Chondrocyte (in vitro differentiated cells): ENCODE data around the gene ZNF248. TPM values are rescaled to one million over a fixed set of nuclear protein-coding genes. Genes with fewer than 3 reads are reported as not detected.

ENCODE experiments used
- DNase-seq: peaks from one replicate; pipeline ENCODE4 v3.0.0; 2021; ENCODE audit warnings: mixed read lengths, low spot score
- H3K27ac Mint-ChIP-seq: one replicate; pipeline ENCODE4 v1.8.0; 2021; ENCODE audit warnings: mild to moderate bottlenecking, moderate library complexity, mixed read lengths; ENCODE audit not compliant: unreplicated experiment
- H3K27me3 Mint-ChIP-seq: 2 replicates; pipeline ENCODE4 v1.8.0; 2021; ENCODE audit warnings: low read depth, mixed read lengths
- H3K36me3 Mint-ChIP-seq: 2 replicates; pipeline ENCODE4 v1.8.0; 2021; ENCODE audit warnings: low read depth, mixed read lengths
- H3K4me1 Mint-ChIP-seq: 2 replicates; pipeline ENCODE4 v1.8.0; 2021; ENCODE audit warnings: low read depth, mild to moderate bottlenecking, mixed read lengths
- H3K4me3 Mint-ChIP-seq: one replicate; pipeline ENCODE4 v1.8.0; 2021; ENCODE audit warnings: mild to moderate bottlenecking, moderate library complexity, mixed read lengths; ENCODE audit not compliant: unreplicated experiment
- H3K9me3 Mint-ChIP-seq: 2 replicates; pipeline ENCODE4 v1.8.0; 2021; ENCODE audit warnings: low read depth, mixed read lengths
- CTCF ChIP-seq: fragments of 200-600 bp; sonication (generic); IDR thresholded peaks from 2 replicates; pipeline ENCODE4 v1.5.0; 2021; ENCODE audit warnings: antibody characterized with exemption, mild to moderate bottlenecking, moderate library complexity
- total RNA-seq: library from RNA; stranded (reverse); gene quantifications from 3 replicates; pipeline ENCODE4 v1.2.1, GENCODE V29; 2021

ZNF248 gene
- total RNA-seq, 1 donor from 2014 or later, result 4.8 TPM

- Mint-ChIP-seq H3K36me3 (no peaks in the 10 kb centered on the region), H3K9me3 (peaks cover 42% of the 10 kb centered on the region), H3K4me3 (no peak overlapping the region), H3K27me3 (no peaks in the 10 kb centered on the region), H3K4me1 (no peaks in the 10 kb centered on the region), H3K27ac (no peak overlapping the region)
- no peak for DNase-seq
- TF ChIP-seq CTCF, result peak; percentile 37
Observed at GRCh38 chr10:37754538-37755323, 102.7 kb downstream of the ZNF248 start.

GRCh38 chr10:37752334-37752875 is 105.0 kb downstream of the ZNF248 start:
- no peak for DNase-seq
- Mint-ChIP-seq H3K27ac (no peak overlapping the region), H3K4me1 (no peaks in the 10 kb centered on the region), H3K4me3 (no peak overlapping the region), H3K9me3 (peaks cover 37% of the 10 kb centered on the region), H3K27me3 (no peaks in the 10 kb centered on the region), H3K36me3 (no peaks in the 10 kb centered on the region)
- no peak for TF ChIP-seq CTCF

- Mint-ChIP-seq H3K9me3 (peaks cover 55% of the 10 kb centered on the region), H3K36me3 (no peaks in the 10 kb centered on the region), H3K27ac (no peak overlapping the region), H3K27me3 (no peaks in the 10 kb centered on the region), H3K4me1 (no peaks in the 10 kb centered on the region), H3K4me3 (no peak overlapping the region)
- no peak for TF ChIP-seq CTCF
- DNase-seq, result no peak
Observed at GRCh38 chr10:37748170-37748569, 109.2 kb downstream of the ZNF248 start.

- Mint-ChIP-seq H3K4me3 (no peak overlapping the region), H3K36me3 (no peaks in the 10 kb centered on the region), H3K27me3 (no peaks in the 10 kb centered on the region), H3K4me1 (no peaks in the 10 kb centered on the region), H3K27ac (no peak overlapping the region), H3K9me3 (peaks cover 59% of the 10 kb centered on the region)
- no peak for DNase-seq
- no peak for TF ChIP-seq CTCF
Observed at GRCh38 chr10:37747081-37747480, 110.3 kb downstream of the ZNF248 start.

- Mint-ChIP-seq H3K36me3 (no peaks in the 10 kb centered on the region), H3K9me3 (peaks cover 59% of the 10 kb centered on the region), H3K27me3 (no peaks in the 10 kb centered on the region), H3K4me3 (no peak overlapping the region), H3K27ac (no peak overlapping the region), H3K4me1 (no peaks in the 10 kb centered on the region)
- DNase-seq, result no peak
- no peak for TF ChIP-seq CTCF
Observed at GRCh38 chr10:37741831-37742230, 115.6 kb downstream of the ZNF248 start.
